ENCODE results near the gene TLX2. TPM values are rescaled to one million over a fixed set of nuclear protein-coding genes. Genes with fewer than 3 reads are reported as not detected.

The TLX2 gene
- total RNA-seq, 1 donor from 2014 or later, result not detected

- no peak for TF ChIP-seq CTCF (IDR thresholded peaks at IDR 0.05)
- no peak for TF ChIP-seq EZH2 (IDR thresholded peaks at IDR 0.05)
- TF ChIP-seq EZH2phosphoT487 (IDR thresholded peaks at IDR 0.05), result no peak
- Mint-ChIP-seq H3K9me3 (no peaks in the 10 kb centered on the region), H3K27ac (no peak overlapping the region), H3K27me3 (ENCODE audit: insufficient read depth, low read depth) (peaks cover 6% of the 10 kb centered on the region), H3K4me3 (no peak overlapping the region), H3K4me1 (no peaks in the 10 kb centered on the region), H3K36me3 (peaks cover 4% of the 10 kb centered on the region)
- Histone ChIP-seq H3K36me3 (no peaks in the 10 kb centered on the region), H4K20me1 (ENCODE audit: low read depth) (no peaks in the 10 kb centered on the region), H3K27me3 (no peaks in the 10 kb centered on the region), H2AFZ (replicated peaks) (no peak overlapping the region), H3K27ac (no peak overlapping the region), H3K4me1 (no peaks in the 10 kb centered on the region), H3F3A (ENCODE audit: low read depth) (no peaks in the 10 kb centered on the region), H3K4me2 (no peak overlapping the region), H3K79me2 (ENCODE audit: low read depth) (no peaks in the 10 kb centered on the region), H3K4me3 (no peak overlapping the region), H3K9me3 (ENCODE audit: low read depth) (no peaks in the 10 kb centered on the region), H3K9ac (no peak overlapping the region)
- DNase-seq (ENCODE audit: low spot score), result no peak
These were observed 24.7 kb downstream of the TLX2 start for GRCh38 chr2:74538881-74539339.

GRCh38 chr2:74540291-74540690 lies 26.0 kb downstream of the TLX2 start:
- H3K27ac Mint-ChIP-seq, result no peak overlapping the region
- H3K36me3 Mint-ChIP-seq, result peaks cover 3% of the 10 kb centered on the region

GRCh38 chr2:74542978-74543377 lies 28.7 kb downstream of the TLX2 start:
- Histone ChIP-seq H2AFZ (replicated peaks) (no peak overlapping the region), H3F3A (ENCODE audit: low read depth) (peaks cover 4% of the 10 kb centered on the region), H3K36me3 (no peaks in the 10 kb centered on the region), H3K27ac (no peak overlapping the region), H3K27me3 (peaks cover 10% of the 10 kb centered on the region), H4K20me1 (ENCODE audit: low read depth) (peaks cover 6% of the 10 kb centered on the region), H3K9ac (no peak overlapping the region), H3K79me2 (ENCODE audit: low read depth) (no peaks in the 10 kb centered on the region), H3K9me3 (ENCODE audit: low read depth) (no peaks in the 10 kb centered on the region), H3K4me3 (no peak overlapping the region), H3K4me1 (no peaks in the 10 kb centered on the region), H3K4me2 (no peak overlapping the region)
- peaks cover 8% of the 10 kb centered on the region for H3K27me3 Mint-ChIP-seq (ENCODE audit: insufficient read depth, low read depth)
- H3K9me3 Mint-ChIP-seq, result no peaks in the 10 kb centered on the region
- H3K4me3 Mint-ChIP-seq, result no peak overlapping the region
- H3K4me1 Mint-ChIP-seq, result peaks cover 1% of the 10 kb centered on the region
- H3K36me3 Mint-ChIP-seq, result peaks cover 8% of the 10 kb centered on the region
- TF ChIP-seq CTCF (IDR thresholded peaks at IDR 0.05) (no peak), EZH2 (IDR thresholded peaks at IDR 0.05) (no peak), EZH2phosphoT487 (IDR thresholded peaks at IDR 0.05) (no peak)
- DNase-seq (ENCODE audit: low spot score), result no peak
- no peak overlapping the region for H3K27ac Mint-ChIP-seq

More at GRCh38 chr2:74540291-74540690, 26.0 kb downstream of the TLX2 start:
- Histone ChIP-seq H3K9me3 (ENCODE audit: low read depth) (no peaks in the 10 kb centered on the region), H3K27me3 (no peaks in the 10 kb centered on the region), H3K36me3 (no peaks in the 10 kb centered on the region), H2AFZ (replicated peaks) (no peak overlapping the region), H3F3A (ENCODE audit: low read depth) (no peaks in the 10 kb centered on the region), H3K4me1 (no peaks in the 10 kb centered on the region), H3K4me3 (no peak overlapping the region), H4K20me1 (ENCODE audit: low read depth) (no peaks in the 10 kb centered on the region), H3K79me2 (ENCODE audit: low read depth) (no peaks in the 10 kb centered on the region), H3K9ac (no peak overlapping the region), H3K4me2 (no peak overlapping the region), H3K27ac (no peak overlapping the region)
- H3K9me3 Mint-ChIP-seq, result no peaks in the 10 kb centered on the region
- peaks cover 6% of the 10 kb centered on the region for H3K27me3 Mint-ChIP-seq (ENCODE audit: insufficient read depth, low read depth)
- DNase-seq (ENCODE audit: low spot score), result no peak
- TF ChIP-seq EZH2 (IDR thresholded peaks at IDR 0.05), result no peak
- no peak for TF ChIP-seq CTCF (IDR thresholded peaks at IDR 0.05)
- no peak for TF ChIP-seq EZH2phosphoT487 (IDR thresholded peaks at IDR 0.05)
- no peaks in the 10 kb centered on the region for H3K4me1 Mint-ChIP-seq
- no peak overlapping the region for H3K4me3 Mint-ChIP-seq
